HAP-1 (cell line): ENCODE measurements around the gene STAT4.

Experiments used
- DNase-seq, 2 experiments: peaks; one replicate each; pipeline ENCODE4 v3.0.0-alpha.2; 2016 to 2020; ENCODE audit warnings: low spot score in 2 of 2
- H3K27me3 ChIP-seq: fragments of 250-450 bp; sonication (Bioruptor Pico); 2 replicates; pipeline ENCODE4 v1.5.1; 2020; ENCODE audit warnings: low read depth, mild to moderate bottlenecking, moderate library complexity
- H3K36me3 ChIP-seq: fragments of 250-450 bp; sonication (Bioruptor Pico); replicated peaks from 2 replicates; pipeline ENCODE4 v1.5.1; 2020; ENCODE audit warnings: mild to moderate bottlenecking
- H3K4me1 ChIP-seq: fragments of 250-450 bp; sonication (Bioruptor Pico); 2 replicates; pipeline ENCODE4 v1.5.1; 2020; ENCODE audit warnings: mild to moderate bottlenecking
- H3K4me3 ChIP-seq: fragments of 250-450 bp; sonication (Bioruptor Pico); 2 replicates; pipeline ENCODE4 v1.5.1; 2020; ENCODE audit warnings: mild to moderate bottlenecking, moderate library complexity
- H3K9me3 ChIP-seq: fragments of 250-450 bp; sonication (Bioruptor Pico); 2 replicates; pipeline ENCODE4 v1.5.1; 2020; ENCODE audit warnings: mild to moderate bottlenecking, moderate library complexity
- in situ Hi-C: fragments of 300-500 bp; cut with MboI; formaldehyde crosslinking; loops from 3 replicates; pipeline ENCODE4 v1.14.3; 2020; ENCODE audit warnings: low sequenced_read_pairs, inconsistent platforms, mixed read lengths

STAT4 gene

DNA sequence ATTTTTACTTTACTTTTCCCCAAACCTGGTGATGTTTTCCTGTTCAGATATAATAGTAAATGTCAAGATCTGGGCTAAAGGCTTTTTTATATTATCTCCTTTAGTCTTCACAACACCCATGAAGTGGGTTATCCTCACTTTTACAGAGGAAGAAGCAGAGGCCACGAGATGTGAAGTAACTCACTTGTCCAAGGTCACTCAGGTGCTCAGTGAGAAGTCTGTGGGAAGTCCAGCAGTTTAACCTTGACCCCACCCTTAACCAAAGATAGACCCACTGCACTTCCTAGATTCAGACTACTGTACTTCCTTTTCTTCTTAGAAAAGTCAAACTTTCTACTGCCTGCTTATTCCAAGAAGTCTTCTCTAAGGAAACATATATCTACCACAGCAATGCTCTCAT is 80.5 kb downstream of the STAT4 start:
- Histone ChIP-seq H3K4me3 (no peak overlapping the region), H3K27me3 (peaks cover 67% of the 10 kb centered on the region), H3K4me1 (no peaks in the 10 kb centered on the region), H3K36me3 (no peaks in the 10 kb centered on the region), H3K9me3 (no peaks in the 10 kb centered on the region)
- DNase-seq, result no peak
- in situ Hi-C loops, result loop anchor here (25.0 kb wide), 2 partner anchors 292 to 467 kb away; no protein-coding TSS in a partner anchor

GRCh38 chr2:191069606-191070005 is 81.2 kb downstream of the STAT4 start:
- H3K4me1 ChIP-seq, result no peaks in the 10 kb centered on the region
- peaks cover 74% of the 10 kb centered on the region for H3K27me3 ChIP-seq
- in situ Hi-C loops, result loop anchor here (25.0 kb wide), 2 partner anchors 293 to 468 kb away; no protein-coding TSS in a partner anchor
- H3K36me3 ChIP-seq, result no peaks in the 10 kb centered on the region
- H3K4me3 ChIP-seq, result no peak overlapping the region
- H3K9me3 ChIP-seq, result no peaks in the 10 kb centered on the region
- no peak for DNase-seq

GRCh38 chr2:191066919-191067233 is 83.9 kb downstream of the STAT4 start:
- DNase-seq, result no peak
- in situ Hi-C loops, result loop anchor here (25.0 kb wide), 2 partner anchors 295 to 470 kb away; no protein-coding TSS in a partner anchor
- Histone ChIP-seq H3K27me3 (peaks cover 68% of the 10 kb centered on the region), H3K9me3 (no peaks in the 10 kb centered on the region), H3K4me1 (no peaks in the 10 kb centered on the region), H3K36me3 (no peaks in the 10 kb centered on the region), H3K4me3 (no peak overlapping the region)

- H3K36me3 ChIP-seq, result no peaks in the 10 kb centered on the region
- H3K4me3 ChIP-seq, result no peak overlapping the region
- no peaks in the 10 kb centered on the region for H3K4me1 ChIP-seq
- H3K27me3 ChIP-seq, result peaks cover 66% of the 10 kb centered on the region
- DNase-seq, result no peak
- in situ Hi-C loops, result loop anchor here (25.0 kb wide), 2 partner anchors 296 to 471 kb away; no protein-coding TSS in a partner anchor
- no peaks in the 10 kb centered on the region for H3K9me3 ChIP-seq
Measured at GRCh38 chr2:191066197-191066918, 84.4 kb downstream of the STAT4 start.

DNA sequence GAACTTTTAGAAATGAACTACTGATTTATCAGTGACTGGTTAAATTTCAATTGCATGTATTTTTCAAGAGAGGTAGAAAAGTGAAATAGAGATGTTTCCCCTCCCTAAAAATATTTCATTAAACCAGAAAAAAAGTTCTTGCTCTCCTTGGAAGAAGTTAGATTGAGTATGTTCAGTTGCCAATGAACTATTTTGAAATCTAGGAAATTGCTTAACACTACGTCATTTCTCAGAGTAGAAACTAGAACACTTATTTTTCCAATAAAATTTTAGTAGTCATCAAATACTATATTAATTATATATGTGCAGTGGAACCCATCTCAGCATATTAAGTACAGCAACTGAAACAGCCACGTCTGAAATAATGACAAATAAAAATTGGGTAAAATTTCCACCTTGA is 85.0 kb downstream of the STAT4 start:
- Histone ChIP-seq H3K4me3 (no peak overlapping the region), H3K9me3 (no peaks in the 10 kb centered on the region), H3K36me3 (no peaks in the 10 kb centered on the region), H3K27me3 (peaks cover 64% of the 10 kb centered on the region), H3K4me1 (no peaks in the 10 kb centered on the region)
- DNase-seq, result no peak
- in situ Hi-C loops, result loop anchor here (25.0 kb wide), 2 partner anchors 297 to 472 kb away; no protein-coding TSS in a partner anchor

DNA sequence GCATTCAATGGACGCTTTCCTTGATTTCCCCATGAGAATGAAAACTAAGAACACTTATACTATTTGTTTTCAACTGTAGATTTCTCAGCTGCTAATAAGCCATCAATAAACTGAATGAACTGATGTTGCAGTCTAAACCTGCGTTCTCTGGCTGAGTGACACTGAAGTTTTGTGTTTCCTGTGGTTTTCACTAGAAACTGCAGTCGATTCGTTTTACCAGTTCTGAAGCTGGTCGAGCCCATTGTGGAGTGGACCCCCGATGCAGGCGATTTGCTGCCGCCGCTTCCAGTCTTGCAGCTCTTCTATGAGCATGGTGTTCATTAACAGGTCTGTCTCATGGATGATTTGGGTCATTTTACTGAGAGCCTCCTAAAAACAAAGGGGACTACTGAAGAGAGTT is 86.2 kb downstream of the STAT4 start:
- in situ Hi-C loops, result loop anchor here (25.0 kb wide), 2 partner anchors 298 to 473 kb away; no protein-coding TSS in a partner anchor
- Histone ChIP-seq H3K4me1 (no peaks in the 10 kb centered on the region), H3K4me3 (no peak overlapping the region), H3K9me3 (no peaks in the 10 kb centered on the region), H3K27me3 (peaks cover 59% of the 10 kb centered on the region), H3K36me3 (no peaks in the 10 kb centered on the region)
- no peak for DNase-seq

DNA sequence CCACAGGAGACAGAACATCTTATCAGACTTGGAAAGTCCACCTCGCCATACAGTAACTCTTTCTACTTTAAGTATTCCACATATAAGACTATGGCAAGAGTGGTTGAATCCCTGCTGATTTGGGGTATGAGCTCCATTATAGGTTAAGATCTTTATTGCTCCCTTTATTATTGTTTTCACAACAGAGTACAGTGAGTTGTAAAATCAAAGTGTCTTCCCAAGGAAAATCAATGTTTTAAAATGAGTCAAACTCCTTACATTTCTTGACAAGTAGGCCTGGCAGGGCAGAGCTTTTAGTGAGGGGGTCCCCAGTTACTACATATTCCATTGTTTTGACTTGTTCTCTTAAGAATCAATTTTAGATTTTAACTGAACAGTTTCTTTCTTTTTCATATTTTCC is 87.2 kb downstream of the STAT4 start:
- Histone ChIP-seq H3K4me3 (no peak overlapping the region), H3K36me3 (no peaks in the 10 kb centered on the region), H3K9me3 (no peaks in the 10 kb centered on the region), H3K4me1 (no peaks in the 10 kb centered on the region), H3K27me3 (peaks cover 50% of the 10 kb centered on the region)
- in situ Hi-C loops, result loop anchor here (25.0 kb wide), 2 partner anchors 299 to 474 kb away; no protein-coding TSS in a partner anchor
- no peak for DNase-seq

- Histone ChIP-seq H3K4me3 (no peak overlapping the region), H3K4me1 (no peaks in the 10 kb centered on the region), H3K36me3 (no peaks in the 10 kb centered on the region), H3K9me3 (no peaks in the 10 kb centered on the region), H3K27me3 (peaks cover 36% of the 10 kb centered on the region)
- DNase-seq, result no peak
- in situ Hi-C loops, result loop anchor here (25.0 kb wide), 2 partner anchors 301 to 476 kb away; no protein-coding TSS in a partner anchor
Measured at GRCh38 chr2:191061381-191061980, 89.3 kb downstream of the STAT4 start.

DNA sequence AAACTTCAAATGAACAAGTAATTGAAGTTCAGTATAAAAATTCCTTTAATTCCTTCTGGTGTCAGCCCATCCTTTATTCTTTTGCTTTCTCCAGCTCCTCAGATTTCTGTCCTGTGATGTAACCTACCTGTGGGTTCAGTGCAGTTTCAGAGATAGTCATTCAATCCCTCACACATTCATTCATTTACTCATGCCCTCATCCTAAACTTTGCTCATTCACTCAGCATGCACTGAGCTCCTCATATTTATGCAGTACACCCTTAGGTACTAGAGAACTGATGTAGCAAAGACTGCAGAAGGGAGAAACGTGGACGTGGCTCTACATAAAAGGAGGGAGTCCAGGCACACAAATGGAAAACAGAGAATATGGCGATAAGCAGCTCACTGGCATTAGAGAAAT is 91.5 kb downstream of the STAT4 start:
- in situ Hi-C loops, result loop anchor here (25.0 kb wide), 2 partner anchors 303 to 478 kb away; no protein-coding TSS in a partner anchor
- Histone ChIP-seq H3K4me3 (no peak overlapping the region), H3K9me3 (no peaks in the 10 kb centered on the region), H3K36me3 (no peaks in the 10 kb centered on the region), H3K4me1 (no peaks in the 10 kb centered on the region), H3K27me3 (peaks cover 31% of the 10 kb centered on the region)
- DNase-seq, result no peak

GRCh38 chr2:191056228-191056627 is 94.6 kb downstream of the STAT4 start:
- H3K4me3 ChIP-seq, result no peak overlapping the region
- H3K36me3 ChIP-seq, result no peaks in the 10 kb centered on the region
- DNase-seq, result no peak
- no peaks in the 10 kb centered on the region for H3K9me3 ChIP-seq
- peaks cover 40% of the 10 kb centered on the region for H3K27me3 ChIP-seq
- no peaks in the 10 kb centered on the region for H3K4me1 ChIP-seq
- in situ Hi-C loops, result loop anchor here (25.0 kb wide), 2 partner anchors 306 to 481 kb away; no protein-coding TSS in a partner anchor

GRCh38 chr2:191053256-191053655 is 97.5 kb downstream of the STAT4 start:
- no peaks in the 10 kb centered on the region for H3K9me3 ChIP-seq
- in situ Hi-C loops, result loop anchor here (25.0 kb wide), 2 partner anchors 309 to 484 kb away; no protein-coding TSS in a partner anchor
- DNase-seq, result no peak
- peaks cover 51% of the 10 kb centered on the region for H3K27me3 ChIP-seq
- H3K36me3 ChIP-seq, result no peaks in the 10 kb centered on the region
- H3K4me3 ChIP-seq, result no peak overlapping the region
- H3K4me1 ChIP-seq, result no peaks in the 10 kb centered on the region

DNA sequence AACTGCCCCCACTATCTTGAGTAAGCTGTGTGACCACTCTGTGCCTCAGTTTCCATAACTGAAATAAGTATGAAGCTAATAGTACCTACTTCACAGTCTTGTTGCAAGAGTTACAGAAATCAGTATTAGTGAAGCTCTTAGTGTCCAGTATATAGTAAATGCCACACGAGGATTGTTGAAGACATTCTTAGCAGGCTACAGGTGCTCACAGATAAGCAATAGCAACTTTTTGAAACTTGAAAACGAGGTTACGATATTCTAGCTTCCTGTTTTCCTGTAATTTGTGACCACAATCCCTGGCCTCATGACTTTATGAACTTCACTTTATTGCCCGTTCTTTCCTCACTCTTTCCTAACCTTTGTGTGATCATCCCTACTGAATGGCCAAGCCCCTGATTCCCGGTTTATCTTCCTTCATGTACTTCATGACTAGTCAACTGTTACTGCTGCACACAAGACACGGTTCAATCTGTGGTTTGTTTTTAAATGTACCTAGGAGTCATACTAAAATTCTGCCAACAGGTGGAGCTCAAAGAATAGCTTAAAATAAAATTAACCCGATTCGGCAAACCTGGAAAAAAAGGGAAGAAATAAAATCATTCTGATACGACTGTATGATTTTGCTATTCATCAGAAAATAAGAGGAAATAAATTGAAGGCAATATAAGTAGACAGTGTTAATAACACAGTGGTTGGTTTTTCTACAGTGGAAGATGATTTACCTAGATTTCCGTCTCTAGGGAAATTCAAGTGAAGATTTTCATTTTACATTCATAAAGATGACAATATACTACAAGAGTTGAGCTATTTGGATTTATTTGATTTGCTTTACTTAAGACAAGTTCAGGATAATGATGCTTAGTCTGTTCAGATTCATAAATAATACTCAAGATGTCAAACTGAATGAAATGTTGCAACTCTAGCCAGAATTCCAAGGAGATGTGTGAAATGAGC is 98.7 kb downstream of the STAT4 start:
- DNase-seq, result peak; percentile 20 to 47
- Histone ChIP-seq H3K9me3 (no peaks in the 10 kb centered on the region), H3K27me3 (peaks cover 49% of the 10 kb centered on the region), H3K36me3 (no peaks in the 10 kb centered on the region), H3K4me1 (no peaks in the 10 kb centered on the region), H3K4me3 (no peak overlapping the region)
- in situ Hi-C loops, result loop anchor here (25.0 kb wide), 2 partner anchors 310 to 485 kb away; no protein-coding TSS in a partner anchor

DNA sequence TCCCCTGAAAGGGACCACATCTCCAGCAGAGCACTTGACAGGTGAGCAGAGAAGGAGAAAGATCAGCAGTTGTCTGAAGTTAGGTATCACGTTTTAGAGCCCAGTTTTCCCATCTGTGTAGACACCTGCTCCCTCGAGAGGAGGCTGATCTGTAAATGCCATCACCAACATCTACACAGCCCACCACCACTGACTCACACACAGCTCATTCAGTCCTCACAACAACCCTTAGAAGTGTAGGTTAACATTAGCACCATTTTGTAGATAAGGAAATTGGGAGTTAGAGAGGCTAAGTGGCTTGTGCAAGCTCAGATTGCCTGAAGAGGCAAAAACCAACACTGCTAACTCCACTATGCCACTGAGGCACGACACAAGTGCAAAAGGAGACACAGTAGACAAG is 99.6 kb downstream of the STAT4 start:
- H3K4me3 ChIP-seq, result no peak overlapping the region
- in situ Hi-C loops, result loop anchor here (25.0 kb wide), 2 partner anchors 311 to 486 kb away; no protein-coding TSS in a partner anchor
- no peaks in the 10 kb centered on the region for H3K36me3 ChIP-seq
- no peaks in the 10 kb centered on the region for H3K9me3 ChIP-seq
- no peaks in the 10 kb centered on the region for H3K4me1 ChIP-seq
- DNase-seq, result no peak
- H3K27me3 ChIP-seq, result peaks cover 43% of the 10 kb centered on the region
